HG03442 (cell line): ENCODE data around the gene RGSL1.

Experiments used
- ATAC-seq: cut with Tn5 transposase; IDR thresholded peaks from one replicate; pipeline ENCODE4 v1.9.1; 2021; ENCODE audit warnings: mild to moderate bottlenecking, moderate library complexity; ENCODE audit not compliant: unreplicated experiment

The RGSL1 gene

DNA sequence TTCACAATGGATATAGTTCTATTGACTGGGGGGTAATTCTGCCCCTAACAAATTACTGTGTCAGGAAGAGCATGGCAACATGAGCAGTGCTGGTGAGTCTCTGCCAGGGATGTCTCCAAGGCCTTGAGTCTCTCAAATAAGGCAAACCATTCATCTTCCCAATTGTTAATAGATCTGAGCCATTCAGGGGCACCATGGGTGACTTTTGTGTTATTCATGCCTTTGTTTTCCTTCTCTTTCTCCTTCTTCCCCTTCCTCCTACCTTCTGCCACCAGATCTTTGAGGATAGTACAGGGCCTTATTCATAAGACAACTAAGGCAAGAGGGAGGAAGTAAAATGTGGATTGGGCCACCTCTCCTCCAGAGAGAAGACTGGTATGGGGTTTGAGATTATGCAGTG, at the start of gene RGSL1:
TSS of gene RGSL1 (plus strand) at position 60 of the 400 bp plus-strand sequence. CDS start at position 80, 20 bp downstream.
- no peak for ATAC-seq

DNA sequence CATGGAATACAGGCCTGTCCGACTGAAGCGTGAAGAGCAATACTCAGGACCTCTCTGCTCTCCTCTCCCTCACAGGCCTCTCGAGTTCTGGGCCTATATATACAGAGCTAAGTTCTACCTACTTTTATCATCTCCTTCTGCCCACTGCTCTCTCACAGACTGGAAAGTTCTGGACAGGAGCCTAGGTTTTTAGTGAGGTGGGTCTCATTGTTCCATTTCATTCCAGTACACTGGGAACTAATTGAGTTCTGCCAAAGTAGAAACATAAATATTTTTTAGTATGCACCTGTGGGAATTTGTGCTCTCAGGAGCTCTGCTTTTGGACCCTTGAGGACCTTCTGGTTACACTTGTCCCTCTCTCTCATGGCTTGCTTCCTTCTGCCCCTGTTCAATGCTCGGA, 49.4 kb upstream of the RGSL1 start, which contains the start of gene TEDDM1:
TSS of gene TEDDM1 (minus strand) at position 101 of the 400 bp plus-strand sequence. CDS start 182 bp downstream, outside the sequence.
- no peak for ATAC-seq

DNA sequence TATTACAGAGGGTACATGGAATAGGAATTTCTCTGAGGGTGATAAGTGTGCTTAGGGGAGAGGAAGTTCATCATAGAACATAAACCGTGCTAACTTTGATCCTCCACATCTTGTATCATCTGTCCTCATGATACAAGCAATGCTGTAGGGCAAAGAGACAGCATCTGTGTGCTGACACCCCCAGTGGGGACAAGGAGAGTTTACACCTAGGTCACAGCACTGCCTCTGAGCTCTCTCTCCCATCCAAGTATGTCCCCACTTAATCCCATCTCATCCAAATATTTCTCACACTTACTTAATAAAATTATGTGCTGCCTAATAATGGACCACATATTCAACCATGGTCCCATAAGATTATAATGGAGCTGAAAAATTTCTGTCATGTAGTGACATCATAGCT, 45.2 kb upstream of the RGSL1 start:
- ATAC-seq: no peak

- ATAC-seq: no peak
Measured at GRCh38 chr1:182405578-182405977, 44.4 kb upstream of the RGSL1 start.

- no peak for ATAC-seq
Measured at GRCh38 chr1:182406012-182406411, 43.9 kb upstream of the RGSL1 start.

DNA sequence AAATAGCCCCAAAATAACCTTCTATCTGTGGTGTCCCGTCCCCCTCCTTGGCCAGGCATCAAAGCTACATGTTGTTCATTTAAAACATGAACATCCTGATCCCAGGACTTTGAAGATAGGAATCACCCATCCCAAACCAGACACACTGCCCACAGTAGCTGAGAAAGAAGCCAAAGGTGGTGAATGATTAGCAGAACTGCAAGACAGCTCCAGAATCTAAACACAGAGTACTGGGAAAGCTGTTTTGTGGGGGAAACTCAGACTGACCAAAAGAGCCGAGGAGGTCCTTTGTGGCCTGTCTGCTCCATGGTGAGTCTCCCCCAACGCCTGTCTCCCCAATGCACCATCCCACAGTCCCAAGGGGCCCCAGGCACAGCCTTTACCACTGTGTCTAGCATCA, 42.2 kb upstream of the RGSL1 start:
- no peak for ATAC-seq

DNA sequence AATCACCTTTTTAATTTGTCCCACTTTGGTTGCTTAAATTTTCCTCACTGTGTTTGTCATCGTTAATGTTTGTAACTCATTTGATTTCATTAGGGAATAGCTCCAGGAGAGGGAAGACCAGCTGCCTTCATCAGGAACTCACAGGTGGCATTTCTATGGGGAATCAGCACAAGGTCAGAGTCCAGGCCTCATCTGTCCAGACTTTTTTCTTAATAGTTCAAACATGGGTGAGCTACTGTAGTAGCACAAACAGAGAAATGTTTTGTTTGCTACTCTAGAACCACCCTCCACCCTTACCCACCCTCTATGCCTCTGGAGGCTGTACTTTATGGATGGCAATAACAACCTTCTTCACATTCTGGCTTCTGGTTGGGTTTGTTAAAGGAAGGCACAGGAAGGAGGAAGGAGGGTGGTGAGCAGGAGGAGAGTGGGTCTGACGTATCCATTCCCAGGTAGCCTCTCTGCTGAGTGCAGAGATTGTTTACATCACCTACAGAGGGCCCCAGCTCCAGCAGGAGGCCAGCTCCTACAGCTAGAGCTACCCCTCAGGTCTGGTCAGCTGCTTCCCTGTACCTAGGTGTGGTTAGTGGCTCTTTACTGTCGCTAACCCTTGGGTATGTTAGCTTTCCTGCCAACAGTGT, 41.4 kb upstream of the RGSL1 start:
- no peak for ATAC-seq

- no peak for ATAC-seq
Measured at GRCh38 chr1:182410138-182410537, 39.8 kb upstream of the RGSL1 start.

GRCh38 chr1:182410620-182411273, 39.2 kb upstream of the RGSL1 start:
- ATAC-seq: no peak

GRCh38 chr1:182413486-182413885, 36.5 kb upstream of the RGSL1 start:
- ATAC-seq: no peak

- no peak for ATAC-seq
Measured at GRCh38 chr1:182413969-182414368, 36.0 kb upstream of the RGSL1 start.

DNA sequence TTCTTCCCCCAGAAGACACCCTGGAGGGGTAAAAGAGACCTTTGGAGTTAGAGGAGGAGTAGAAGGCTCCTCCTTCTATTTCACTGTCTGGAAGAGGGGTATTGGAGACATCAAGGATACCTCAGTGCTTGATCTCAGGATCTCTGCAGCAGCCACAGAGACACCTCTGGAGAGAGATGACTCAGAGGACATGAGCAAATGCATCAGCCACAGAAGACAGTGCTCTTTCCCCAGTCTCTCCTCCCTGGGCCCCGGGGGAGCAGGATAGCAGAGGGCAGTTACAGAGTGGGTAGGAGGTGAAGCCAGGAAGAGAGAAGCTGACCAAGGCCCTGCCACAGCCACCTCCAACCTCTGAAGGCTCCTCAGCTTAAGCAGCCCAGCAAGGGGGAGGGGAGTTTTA, 34.2 kb upstream of the RGSL1 start:
- ATAC-seq: no peak

GRCh38 chr1:182426442-182427430, 23.2 kb upstream of the RGSL1 start:
- ATAC-seq: peak; percentile 68

DNA sequence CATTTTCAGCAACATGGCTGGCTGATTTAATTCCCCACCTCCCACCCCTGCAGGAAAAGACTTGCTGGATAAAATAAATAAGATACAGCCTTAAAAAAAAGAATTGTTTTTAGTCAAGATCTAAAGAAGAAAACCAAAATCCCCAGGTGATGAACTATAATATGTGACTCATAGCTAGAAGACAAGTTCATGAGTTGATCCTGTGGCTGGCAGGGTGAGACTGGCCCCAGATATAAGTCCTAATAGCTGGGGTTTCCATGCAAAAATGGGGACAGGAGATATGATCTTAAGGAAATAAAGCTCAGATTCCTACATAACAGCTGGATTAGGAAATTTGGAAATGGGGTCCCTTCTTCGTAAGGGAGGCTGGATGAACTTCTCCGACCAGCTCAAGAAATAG, 21.9 kb upstream of the RGSL1 start:
- ATAC-seq: no peak

DNA sequence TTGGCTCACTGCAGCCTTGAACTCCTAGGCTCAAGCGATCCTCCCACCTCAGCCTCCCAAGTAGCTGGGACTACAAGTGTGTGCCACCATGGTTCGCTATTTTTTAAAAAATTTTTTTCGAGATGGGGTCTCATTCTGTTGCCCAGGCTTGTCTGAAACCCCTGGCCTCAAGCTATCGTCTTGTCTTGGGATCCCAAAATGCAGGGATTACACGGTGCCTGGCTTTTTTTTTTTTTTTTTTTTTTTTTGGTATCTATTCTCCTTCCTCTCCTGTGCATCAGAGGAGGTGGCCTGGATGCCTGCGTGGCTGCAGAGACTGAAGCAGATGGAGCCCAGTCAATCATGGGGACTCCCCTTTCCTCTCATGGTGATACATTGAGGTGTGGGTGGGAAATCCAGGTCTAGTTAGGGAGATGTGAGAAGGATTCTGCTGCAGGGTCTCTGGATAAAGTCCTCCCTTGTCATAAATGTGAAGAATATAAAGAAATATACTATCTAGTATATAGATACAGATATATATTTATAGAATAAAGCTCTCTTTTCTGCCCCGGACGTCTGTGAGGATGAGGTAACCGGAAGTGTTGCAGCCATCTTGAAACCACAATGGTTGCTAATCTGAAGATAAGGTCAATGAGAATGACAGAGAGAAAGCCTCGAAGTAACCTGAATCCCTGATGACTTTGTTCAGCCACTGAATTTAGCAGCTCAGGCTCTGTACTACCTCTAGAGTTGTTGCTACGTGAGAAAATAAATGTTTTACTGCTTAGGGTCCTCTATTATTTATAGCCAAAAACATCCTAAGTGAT, 19.5 kb upstream of the RGSL1 start:
- peak; percentile 34 for ATAC-seq

DNA sequence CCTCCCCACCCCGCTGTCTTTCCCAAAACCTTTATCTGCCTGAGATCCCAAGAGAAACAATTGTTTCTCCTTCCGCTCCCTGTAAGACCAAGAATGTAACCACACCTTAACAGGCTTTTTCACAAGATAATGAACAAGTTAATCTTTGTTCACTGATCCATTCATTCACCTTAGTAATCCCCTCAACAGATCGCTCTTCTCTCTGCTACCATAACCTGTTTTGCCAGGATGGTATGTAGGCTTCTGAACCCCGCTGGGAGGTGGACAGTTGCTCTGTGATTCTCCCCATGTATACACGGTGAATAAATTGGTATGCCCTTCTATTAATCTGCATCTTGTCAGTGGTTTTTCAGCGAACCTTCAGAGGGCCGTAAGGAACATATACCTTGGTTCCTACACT, 18.7 kb upstream of the RGSL1 start:
- no peak for ATAC-seq

DNA sequence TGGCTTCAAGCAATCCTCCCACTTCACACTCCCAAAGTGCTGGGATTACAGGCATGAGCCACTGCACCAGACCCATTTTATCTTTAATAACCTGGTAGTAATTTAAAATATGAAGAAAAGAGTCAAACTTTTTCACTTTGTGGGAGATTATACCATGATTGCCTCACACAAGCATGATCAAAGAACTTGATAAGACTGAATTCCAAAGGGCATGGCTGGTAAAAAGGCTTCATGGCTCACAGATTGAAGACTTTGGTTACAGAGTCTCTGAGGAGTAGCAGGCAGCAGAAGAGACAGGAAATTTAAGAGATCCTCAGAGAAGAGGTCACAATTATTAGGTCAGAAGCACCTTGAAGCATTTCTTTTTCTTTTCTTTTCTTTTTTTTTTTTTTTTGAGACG, 16.4 kb upstream of the RGSL1 start:
- no peak for ATAC-seq

GRCh38 chr1:182438326-182438725, 11.6 kb upstream of the RGSL1 start:
- no peak for ATAC-seq

DNA sequence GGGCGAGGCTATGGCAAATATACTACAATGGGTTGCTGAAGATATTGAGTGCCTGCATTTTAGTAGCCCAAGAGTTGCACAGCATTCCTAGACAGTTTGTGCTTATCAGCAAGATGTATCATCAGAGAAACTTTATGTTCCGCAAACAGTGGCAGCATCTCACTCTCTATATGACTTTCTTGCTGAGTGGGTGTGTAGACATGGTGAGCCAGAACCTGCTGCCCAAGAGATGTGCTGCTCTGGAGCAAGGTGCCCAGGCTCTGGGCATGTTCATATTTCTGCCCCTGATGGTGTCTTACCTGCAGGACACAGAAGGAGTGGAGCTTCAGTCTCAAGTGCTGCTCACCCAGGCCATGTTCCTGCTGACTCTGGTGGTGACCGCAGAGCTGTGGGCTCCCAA, 8.2 kb upstream of the RGSL1 start:
- no peak for ATAC-seq

GRCh38 chr1:182442333-182442732, 7.6 kb upstream of the RGSL1 start:
- ATAC-seq: no peak

GRCh38 chr1:182444497-182444896, 5.4 kb upstream of the RGSL1 start:
- no peak for ATAC-seq
